Bronchial epithelial cell (primary cell): ENCODE results near the gene ERVK3-1. TPM values are rescaled to one million over a fixed set of nuclear protein-coding genes. Genes with fewer than 3 reads are reported as not detected.

Source experiments
- DNase-seq: peaks from one replicate; pipeline ENCODE4 v3.0.0-alpha.2; 2010; ENCODE audit warnings: low read depth
- FAIRE-seq: peaks from 2 replicates; lab custom pipeline; 2011; peaks lifted over from hg19 to GRCh38; lab: Jason Lieb, UNC
- H3K27me3 ChIP-seq: 2 replicates; pipeline ENCODE4 v1.5.1; 2011; ENCODE audit warnings: low read length; ENCODE audit not compliant: control insufficient read depth, insufficient read depth
- H3K36me3 ChIP-seq: 2 replicates; pipeline ENCODE4 v1.5.1; 2011; ENCODE audit warnings: low read length; ENCODE audit not compliant: control insufficient read depth, insufficient read depth
- H3K4me3 ChIP-seq: 2 replicates; pipeline ENCODE4 v1.5.1; 2011; ENCODE audit warnings: mild to moderate bottlenecking, low read depth, low read length, control low read depth
- total RNA-seq: library from RNA; depleted of rRNA; stranded (reverse); fragments of >200 nt; gene quantifications from 2 replicates; pipeline ENCODE4 v1.2.1, GENCODE V29; 2014
- TF ChIP-seq, protein P1 (sequence below): IDR thresholded peaks from 2 replicates; pipeline ENCODE4 v1.5.1; 2011; ENCODE audit warnings: mild to moderate bottlenecking, moderate library complexity, low read length, control low read depth, inconsistent platforms; ENCODE audit not compliant: insufficient read depth, severe bottlenecking

Gene ERVK3-1
- total RNA-seq, 1 donor from 2014 or later, result 59.2 TPM

DNA sequence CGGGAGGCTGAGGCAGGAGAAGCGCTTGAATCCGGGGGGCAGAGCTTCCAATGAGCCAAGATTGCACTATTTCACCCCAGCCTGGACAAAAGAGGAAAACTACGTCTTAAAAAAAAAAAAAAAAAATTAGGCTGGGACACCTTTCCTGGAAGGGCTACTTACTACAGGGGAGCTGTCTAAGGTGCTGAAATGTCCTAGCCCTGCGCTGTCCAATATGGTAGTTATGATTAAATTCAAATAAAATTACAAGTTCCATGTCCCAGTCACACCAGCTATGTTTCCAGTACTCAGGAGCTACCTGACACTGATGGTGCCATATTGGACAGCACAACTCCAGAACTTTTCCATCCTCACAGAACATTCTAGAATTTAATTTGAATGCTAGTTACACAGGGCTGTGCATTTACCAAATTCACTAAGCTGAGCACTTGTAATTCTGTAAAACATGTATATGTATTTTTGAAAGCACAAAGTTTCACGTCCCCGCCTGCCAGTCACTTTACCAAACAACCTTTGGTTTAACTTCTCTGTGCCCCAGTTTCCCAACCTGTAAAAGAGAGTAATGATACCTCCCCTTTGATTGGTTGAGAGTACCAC is 12.4 kb downstream of the ERVK3-1 start:
- DNase-seq, result peak; percentile 29
- TF ChIP-seq, protein P1, sequence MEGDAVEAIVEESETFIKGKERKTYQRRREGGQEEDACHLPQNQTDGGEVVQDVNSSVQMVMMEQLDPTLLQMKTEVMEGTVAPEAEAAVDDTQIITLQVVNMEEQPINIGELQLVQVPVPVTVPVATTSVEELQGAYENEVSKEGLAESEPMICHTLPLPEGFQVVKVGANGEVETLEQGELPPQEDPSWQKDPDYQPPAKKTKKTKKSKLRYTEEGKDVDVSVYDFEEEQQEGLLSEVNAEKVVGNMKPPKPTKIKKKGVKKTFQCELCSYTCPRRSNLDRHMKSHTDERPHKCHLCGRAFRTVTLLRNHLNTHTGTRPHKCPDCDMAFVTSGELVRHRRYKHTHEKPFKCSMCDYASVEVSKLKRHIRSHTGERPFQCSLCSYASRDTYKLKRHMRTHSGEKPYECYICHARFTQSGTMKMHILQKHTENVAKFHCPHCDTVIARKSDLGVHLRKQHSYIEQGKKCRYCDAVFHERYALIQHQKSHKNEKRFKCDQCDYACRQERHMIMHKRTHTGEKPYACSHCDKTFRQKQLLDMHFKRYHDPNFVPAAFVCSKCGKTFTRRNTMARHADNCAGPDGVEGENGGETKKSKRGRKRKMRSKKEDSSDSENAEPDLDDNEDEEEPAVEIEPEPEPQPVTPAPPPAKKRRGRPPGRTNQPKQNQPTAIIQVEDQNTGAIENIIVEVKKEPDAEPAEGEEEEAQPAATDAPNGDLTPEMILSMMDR, result no peak
- no peak overlapping the region for H3K4me3 ChIP-seq
- H3K27me3 ChIP-seq, result no peaks in the 10 kb centered on the region
- no peak for FAIRE-seq
- H3K36me3 ChIP-seq, result peaks cover 12% of the 10 kb centered on the region

DNA sequence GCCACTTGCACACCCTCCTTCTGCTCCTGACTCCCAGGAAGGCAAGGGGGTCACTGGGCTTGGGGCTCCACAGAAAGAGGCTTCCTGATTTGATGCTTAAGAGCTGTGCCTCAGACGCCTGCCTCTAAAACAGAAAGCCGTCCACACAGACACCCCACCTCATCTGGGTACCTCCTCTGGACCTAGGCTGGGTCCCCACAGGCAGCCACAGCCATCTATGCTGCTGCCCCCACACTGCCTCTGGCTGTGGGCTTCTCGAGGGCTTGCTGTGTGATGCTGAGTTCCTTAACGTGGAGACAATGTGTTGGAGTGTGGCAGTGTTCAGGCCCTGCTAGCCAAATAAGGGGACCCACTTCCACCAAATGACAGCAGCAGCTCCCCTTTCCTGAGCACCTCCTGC is 13.1 kb downstream of the ERVK3-1 start:
- Histone ChIP-seq H3K36me3 (peaks cover 12% of the 10 kb centered on the region), H3K27me3 (no peaks in the 10 kb centered on the region), H3K4me3 (no peak overlapping the region)
- DNase-seq, result no peak
- TF ChIP-seq, protein P1, result no peak
- FAIRE-seq, result no peak

DNA sequence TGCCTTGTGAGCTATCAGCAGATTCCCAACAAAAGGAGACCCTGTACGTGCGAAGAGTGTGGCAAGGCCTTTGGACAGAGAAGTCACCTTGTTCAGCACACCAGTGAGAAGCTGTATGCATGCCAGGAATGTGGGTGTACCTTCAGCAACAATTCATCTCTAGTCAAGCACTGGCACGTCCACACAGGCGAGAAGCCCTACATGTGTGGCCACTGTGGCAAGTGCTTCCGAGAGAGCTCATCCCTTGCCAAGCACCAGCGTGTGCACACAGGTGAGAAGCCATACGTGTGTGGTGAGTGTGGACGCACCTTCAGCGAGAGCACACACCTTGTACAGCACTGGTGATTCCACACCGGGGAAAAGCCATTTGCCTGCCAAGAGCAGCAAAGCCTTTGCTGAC is 14.1 kb downstream of the ERVK3-1 start:
- TF ChIP-seq, protein P1, result no peak
- FAIRE-seq (peak; percentile 100), DNase-seq (peak; percentile 65)

DNA sequence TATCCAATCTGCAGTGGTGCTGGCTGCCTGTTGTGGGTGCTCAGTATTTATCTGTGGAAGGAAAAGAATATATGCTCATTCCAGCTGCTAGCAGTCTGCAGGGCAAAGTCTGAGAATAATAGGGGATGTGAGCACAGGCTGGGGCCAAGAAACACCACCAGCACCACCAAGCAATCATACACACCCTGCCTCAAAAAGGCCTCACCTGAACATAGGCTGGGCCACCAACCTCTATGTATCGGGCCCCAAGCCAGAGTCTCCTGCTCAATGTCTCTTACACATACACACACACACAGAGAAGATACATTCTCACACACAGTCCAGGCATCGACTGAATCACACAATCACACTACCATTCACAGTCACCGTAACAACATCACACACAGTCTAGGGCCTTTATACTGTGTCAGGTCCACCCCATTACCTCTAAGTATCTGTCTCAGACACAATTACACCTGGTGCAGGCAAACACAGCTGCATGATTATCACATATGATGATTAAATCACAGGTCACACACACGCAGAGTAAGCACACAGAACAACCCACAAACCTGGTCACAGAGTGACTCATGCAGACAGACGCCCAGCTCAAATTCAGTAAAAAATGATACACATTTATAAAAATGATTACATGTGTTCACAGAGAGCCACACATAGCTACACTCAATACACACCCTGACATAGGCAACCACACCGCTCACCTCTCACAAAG is 20.3 kb downstream of the ERVK3-1 start:
- DNase-seq, result peak; percentile 82
- peak; percentile 43 for FAIRE-seq
- Histone ChIP-seq H3K36me3 (peaks cover 4% of the 10 kb centered on the region), H3K4me3 (peak overlapping the region; percentile 74), H3K27me3 (no peaks in the 10 kb centered on the region)
- TF ChIP-seq, protein P1, result no peak

More for the DNA sequence above, 14.1 kb downstream of the ERVK3-1 start:
- Histone ChIP-seq H3K36me3 (peaks cover 9% of the 10 kb centered on the region), H3K27me3 (no peaks in the 10 kb centered on the region), H3K4me3 (no peak overlapping the region)

DNA sequence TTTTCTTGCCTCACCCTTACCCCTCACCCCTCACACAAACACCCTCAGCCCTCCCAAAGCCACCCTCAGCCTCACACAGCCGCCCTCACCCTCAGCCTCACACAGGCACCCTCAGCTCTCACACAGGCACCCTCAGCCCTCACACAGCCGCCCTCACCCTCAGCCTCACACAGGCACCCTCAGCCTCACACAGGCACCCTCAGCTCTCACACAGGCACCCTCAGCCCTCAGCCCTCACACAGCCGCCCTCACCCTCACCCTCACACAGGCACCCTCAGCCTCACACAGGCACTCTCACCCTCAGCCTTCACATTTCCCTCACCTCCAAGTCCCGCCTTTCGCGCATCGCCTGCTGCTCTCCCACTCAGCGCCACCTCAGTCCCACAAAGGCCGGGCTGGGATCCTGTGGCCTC is 21.3 kb downstream of the ERVK3-1 start:
- Histone ChIP-seq H3K4me3 (peak overlapping the region; percentile 74), H3K36me3 (peaks cover 4% of the 10 kb centered on the region), H3K27me3 (no peaks in the 10 kb centered on the region)
- no peak for DNase-seq
- no peak for FAIRE-seq
- TF ChIP-seq, protein P1, result no peak
